ENCODE data around the gene VSTM2A. TPM values are rescaled to one million over a fixed set of nuclear protein-coding genes. Genes with fewer than 3 reads are reported as not detected.
A peak's percentile ranks its signal among the peaks of the same experiment; 100 is the strongest.
"Not testable (repeated sequence)": the region's sequence is repeated elsewhere in the genome, so short reads cannot be mapped to it uniquely, and the experiment has no call there.

VSTM2A gene
- 40.4 and 49.1 TPM in 2 replicates for polyA plus RNA-seq
- 70.2 and 70.8 TPM in 2 replicates for polyA minus RNA-seq

GRCh38 chr7:54541669-54542625 lies at the start of gene VSTM2A:
TSS of gene VSTM2A (plus strand) at chr7:54542375. CDS start at chr7:54542731, 356 bp downstream.
- Histone ChIP-seq H3K4me2 (ENCODE audit: low read length) (peak within 1 kb of the TSS; percentile 81), H3K27ac (ENCODE audit: low read length) (peak within 1 kb of the TSS; percentile 65)

DNA sequence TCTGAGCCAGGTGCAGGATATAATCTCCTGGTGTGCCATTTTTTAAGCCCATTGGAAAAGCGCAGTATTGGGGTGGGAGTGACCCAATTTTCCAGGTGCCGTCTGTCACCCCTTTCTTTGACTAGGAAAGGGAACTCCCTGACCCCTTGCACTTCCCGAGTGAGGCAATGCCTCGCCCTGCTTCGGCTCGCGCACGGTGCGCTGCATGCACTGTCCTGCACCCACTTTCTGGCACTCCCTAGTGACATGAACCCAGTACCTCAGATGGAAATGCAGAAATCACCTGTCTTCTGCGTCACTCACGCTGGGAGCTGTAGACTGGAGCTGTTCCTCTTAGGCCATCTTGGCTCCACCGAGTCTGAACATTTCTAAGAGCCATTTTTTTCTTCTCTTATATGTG lies 37.6 kb upstream of the VSTM2A start:
- H3K4me2 ChIP-seq (ENCODE audit: low read length); H3K4me3 ChIP-seq (ENCODE audit: low read length); H3K9me3 ChIP-seq (ENCODE audit: low read length); H3K9ac ChIP-seq (ENCODE audit: low read length); H3K27me3 ChIP-seq (ENCODE audit: insufficient read depth, low read depth, low read length); H4K20me1 ChIP-seq (ENCODE audit: insufficient read depth); H3K9me2 ChIP-seq (ENCODE audit: insufficient read depth, low read length); H3K79me2 ChIP-seq (replicated peaks; ENCODE audit: insufficient read depth, low read length); H3F3A ChIP-seq (ENCODE audit: insufficient read depth, low read length, poor library complexity, severe bottlenecking); H3K36me3 ChIP-seq (ENCODE audit: insufficient read depth, low read length); H2AFZ ChIP-seq (ENCODE audit: low read depth, low read length); H3K27ac ChIP-seq (ENCODE audit: low read length): not testable (repeated sequence)

More at GRCh38 chr7:54541669-54542625, at the start of gene VSTM2A:
- peak within 1 kb of the TSS; percentile 78 for H3K4me3 ChIP-seq (ENCODE audit: low read length)
- no peaks in the 10 kb centered on the region for H3K36me3 ChIP-seq (ENCODE audit: insufficient read depth, low read length)
- H3K27me3 ChIP-seq (ENCODE audit: insufficient read depth, low read depth, low read length), result peaks cover 61% of the 10 kb centered on the region
- H2AFZ ChIP-seq (ENCODE audit: low read depth, low read length), result peak within 1 kb of the TSS; percentile 62
- H3K9me3 ChIP-seq (ENCODE audit: low read length), result no peaks in the 10 kb centered on the region
- H3K79me2 ChIP-seq (replicated peaks; ENCODE audit: insufficient read depth, low read length), result no peaks in the 10 kb centered on the region
- TF ChIP-seq SMC3 (conservative IDR thresholded peaks at IDR 0.05; ENCODE audit: poor library complexity) (peak; percentile 66), RAD21 (conservative IDR thresholded peaks at IDR 0.05) (peak; percentile 59), EP300 (conservative IDR thresholded peaks at IDR 0.05; ENCODE audit: poor library complexity, severe bottlenecking) (no peak), EZH2 (IDR thresholded peaks at IDR 0.05; ENCODE audit: borderline replicate concordance, insufficient read depth, low read length, poor library complexity, severe bottlenecking) (no peak), TAF1 (IDR thresholded peaks at IDR 0.05; ENCODE audit: low read depth) (no peak), POLR2AphosphoS5 (IDR thresholded peaks at IDR 0.05) (peak; percentile 52), REST (IDR thresholded peaks at IDR 0.05; ENCODE audit: borderline replicate concordance) (peak; percentile 95), MXI1 (conservative IDR thresholded peaks at IDR 0.05; ENCODE audit: poor library complexity, severe bottlenecking) (peak; percentile 45)
- TF ChIP-seq, protein P1, sequence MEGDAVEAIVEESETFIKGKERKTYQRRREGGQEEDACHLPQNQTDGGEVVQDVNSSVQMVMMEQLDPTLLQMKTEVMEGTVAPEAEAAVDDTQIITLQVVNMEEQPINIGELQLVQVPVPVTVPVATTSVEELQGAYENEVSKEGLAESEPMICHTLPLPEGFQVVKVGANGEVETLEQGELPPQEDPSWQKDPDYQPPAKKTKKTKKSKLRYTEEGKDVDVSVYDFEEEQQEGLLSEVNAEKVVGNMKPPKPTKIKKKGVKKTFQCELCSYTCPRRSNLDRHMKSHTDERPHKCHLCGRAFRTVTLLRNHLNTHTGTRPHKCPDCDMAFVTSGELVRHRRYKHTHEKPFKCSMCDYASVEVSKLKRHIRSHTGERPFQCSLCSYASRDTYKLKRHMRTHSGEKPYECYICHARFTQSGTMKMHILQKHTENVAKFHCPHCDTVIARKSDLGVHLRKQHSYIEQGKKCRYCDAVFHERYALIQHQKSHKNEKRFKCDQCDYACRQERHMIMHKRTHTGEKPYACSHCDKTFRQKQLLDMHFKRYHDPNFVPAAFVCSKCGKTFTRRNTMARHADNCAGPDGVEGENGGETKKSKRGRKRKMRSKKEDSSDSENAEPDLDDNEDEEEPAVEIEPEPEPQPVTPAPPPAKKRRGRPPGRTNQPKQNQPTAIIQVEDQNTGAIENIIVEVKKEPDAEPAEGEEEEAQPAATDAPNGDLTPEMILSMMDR (IDR thresholded peaks at IDR 0.05; ENCODE audit: poor library complexity, severe bottlenecking), result peak; percentile 54
- H3F3A ChIP-seq (ENCODE audit: insufficient read depth, low read length, poor library complexity, severe bottlenecking), result peaks cover 7% of the 10 kb centered on the region
- peak within 1 kb of the TSS; percentile 70 for H3K9ac ChIP-seq (ENCODE audit: low read length)
- H4K20me1 ChIP-seq (ENCODE audit: insufficient read depth), result no peaks in the 10 kb centered on the region
- no peaks in the 10 kb centered on the region for H3K9me2 ChIP-seq (ENCODE audit: insufficient read depth, low read length)
